K562 (cell line): ENCODE measurements around the gene B4GALT5. TPM values are rescaled to one million over a fixed set of nuclear protein-coding genes. Genes with fewer than 3 reads are reported as not detected.

Source experiments
- ATAC-seq: fragments of 200-7000 bp; cut with Tn5 transposase; 3 replicates; pipeline ENCODE4 v1.9.1; 2020; ENCODE audit warnings: moderate library complexity
- BruUV-seq: library from RNA; stranded (reverse); fragments of 400-500 nt; replicated peaks from 2 replicates; lab custom pipeline; 2021; lab: Mats Ljungman, UMichigan
- CTCF ChIA-PET: fragments of 300-600 bp; formaldehyde crosslinking; extraction: SDS; loops from one replicate; lab custom pipeline; 2021; ENCODE audit warnings: low intra/inter-chr PET ratio; lab: Yijun Ruan, JAX
- POLR2A ChIA-PET: fragments of 300-600, 350-650 bp; sonication (Branson Sonifier 250); formaldehyde crosslinking; extraction: SDS; loops from one replicate; lab custom pipeline; 2021; ENCODE audit warnings: antibody characterized with exemption, inconsistent platforms; lab: Yijun Ruan, JAX
- DNase-seq, 4 experiments: peaks; one replicate each; pipeline versions ENCODE4 v3.0.0 to v3.0.0-alpha.2; 2011 to 2018; ENCODE audit warnings: low spot score in 3 of 4, mixed read lengths in 3 of 4; ENCODE audit errors: extremely low read depth in 1 of 4
- FAIRE-seq: peaks from 2 replicates; lab custom pipeline; 2011; peaks lifted over from hg19 to GRCh38; lab: Jason Lieb, UNC
- H2AFZ ChIP-seq: 2 replicates; pipeline ENCODE4 v1.6.0; 2011; ENCODE audit warnings: low read depth, low read length, control low read depth, inconsistent platforms
- H3K27ac ChIP-seq: fragments of 200-600 bp; 3 replicates; pipeline ENCODE4 v1.8.0; 2011; ENCODE audit warnings: low read depth, mild to moderate bottlenecking, control low read depth, inconsistent platforms, low read length, moderate library complexity, mixed read lengths; ENCODE audit errors: extremely low read depth
- H3K27me3 ChIP-seq, 2 experiments: fragments of 300-600 bp in 1 of 2; 2 replicates in 1 of 2; 3 replicates in 1 of 2; pipeline versions ENCODE4 v1.6.0 to v1.8.0; 2011; ENCODE audit warnings: inconsistent platforms in 2 of 2, low read length in 2 of 2, mild to moderate bottlenecking in 1 of 2, mixed read lengths in 1 of 2, moderate library complexity in 1 of 2; ENCODE audit not compliant: control insufficient read depth in 2 of 2, insufficient read depth in 2 of 2
- H3K36me3 ChIP-seq: fragments of 300-600 bp; 3 replicates; pipeline ENCODE4 v1.8.0; 2011; ENCODE audit warnings: mild to moderate bottlenecking, low read length, inconsistent platforms; ENCODE audit not compliant: control insufficient read depth, insufficient read depth
- H3K4me1 ChIP-seq, 2 experiments: fragments of 200-600 bp in 1 of 2; replicated peaks in 1 of 2; 2 replicates in 1 of 2; 3 replicates in 1 of 2; pipeline versions ENCODE4 v1.5.1 to v1.8.0; 2011; ENCODE audit warnings: inconsistent platforms in 2 of 2, low read length in 2 of 2, mild to moderate bottlenecking in 1 of 2, mixed read lengths in 1 of 2, moderate library complexity in 1 of 2; ENCODE audit not compliant: control insufficient read depth in 2 of 2, insufficient read depth in 2 of 2
- H3K4me2 ChIP-seq: 2 replicates; pipeline ENCODE4 v1.6.1; 2011; ENCODE audit warnings: low read length, control low read depth, inconsistent platforms, mixed read lengths; ENCODE audit not compliant: insufficient read depth
- H3K4me3 ChIP-seq: fragments of 200-600 bp; sonication (generic), shearing (Covaris generic); 2 replicates; pipeline ENCODE4 v1.5.1; 2016; ENCODE audit warnings: control low read depth, inconsistent platforms
- H3K79me2 ChIP-seq: fragments of 200-600 bp; 3 replicates; pipeline ENCODE4 v1.8.0; 2011; ENCODE audit warnings: low read length, inconsistent platforms; ENCODE audit not compliant: control insufficient read depth, insufficient read depth
- H3K9ac ChIP-seq, 2 experiments: 2 replicates each; pipeline versions ENCODE4 v1.6.0 to v1.6.1; 2011; ENCODE audit warnings: low read depth in 2 of 2, low read length in 2 of 2, control low read depth in 1 of 2, inconsistent platforms in 1 of 2, mild to moderate bottlenecking in 1 of 2, mixed read lengths in 1 of 2; ENCODE audit not compliant: insufficient read depth in 1 of 2
- H3K9me1 ChIP-seq: one replicate; pipeline ENCODE4 v1.6.0; 2011; ENCODE audit warnings: inconsistent platforms, mild to moderate bottlenecking, low read length, moderate library complexity; ENCODE audit not compliant: control insufficient read depth, insufficient read depth
- H3K9me3 ChIP-seq: replicated peaks from 2 replicates; pipeline ENCODE4 v1.5.1; 2011; ENCODE audit warnings: low read depth, low read length, inconsistent platforms; ENCODE audit not compliant: control insufficient read depth, insufficient read depth
- H4K20me1 ChIP-seq: replicated peaks from 2 replicates; pipeline ENCODE4 v1.6.1; 2011; ENCODE audit warnings: low read length, inconsistent platforms, mixed read lengths; ENCODE audit not compliant: control insufficient read depth, insufficient read depth
- BDP1 ChIP-seq: IDR thresholded peaks from 3 replicates; pipeline ENCODE4 v1.6.1; 2011; ENCODE audit not compliant: insufficient read length, insufficient read depth
- HDAC3 ChIP-seq: fragments of 450-650 bp; IDR thresholded peaks from 2 replicates; pipeline ENCODE4 v1.6.1; 2018; ENCODE audit warnings: borderline replicate concordance, mild to moderate bottlenecking, moderate library complexity; ENCODE audit not compliant: partially characterized antibody
- MTA2 ChIP-seq: fragments of 450-650 bp; IDR thresholded peaks from 2 replicates; pipeline ENCODE4 v1.6.1; 2016; ENCODE audit warnings: low read depth
- NFIX ChIP-seq: fragments of 250-450 bp; sonication (Bioruptor Pico); IDR thresholded peaks from 2 replicates; pipeline ENCODE4 v1.4.0; 2020; ENCODE audit warnings: low read depth, mild to moderate bottlenecking, moderate library complexity
- PRPF4 ChIP-seq: fragments of 200-400 bp; formaldehyde crosslinking; IDR thresholded peaks from one replicate; pipeline ENCODE4 v1.6.1; 2017; ENCODE audit warnings: low read length, low read depth, mild to moderate bottlenecking; ENCODE audit not compliant: insufficient read depth, poor library complexity, severe bottlenecking
- SIX5 ChIP-seq, 2 experiments: IDR thresholded peaks; 2 replicates each; pipeline ENCODE4 v1.6.1; 2011; ENCODE audit warnings: low read length in 2 of 2, borderline replicate concordance in 1 of 2, low read depth in 1 of 2, mild to moderate bottlenecking in 1 of 2, moderate library complexity in 1 of 2; ENCODE audit not compliant: insufficient read depth in 1 of 2
- ZFP1 ChIP-seq: fragments of 450-650 bp; formaldehyde crosslinking; IDR thresholded peaks from 2 replicates; pipeline ENCODE4 v1.4.0; 2020; ENCODE audit warnings: mild to moderate bottlenecking, mixed read lengths
- ZNF324 ChIP-seq: fragments of 250-450 bp; sonication (Bioruptor Pico); IDR thresholded peaks from 2 replicates; pipeline ENCODE4 v1.4.0; 2020; ENCODE audit warnings: mild to moderate bottlenecking
- ZNF589 ChIP-seq: fragments of 200-800 bp; sonication (Bioruptor generic); IDR thresholded peaks from 2 replicates; pipeline ENCODE4 v1.6.1; 2016; ENCODE audit warnings: low read depth, missing genetic modification characterization, missing compliant biosample characterization
- WGBS: fragments of 100-300 bp; shearing (Covaris generic); methylation state at CpG from one replicate; pipeline ENCODE4 v1.1.6; 2016; ENCODE audit warnings: low coverage, mixed read lengths; ENCODE audit not compliant: insufficient coverage; ENCODE audit errors: missing lambda C conversion rate; 5-methylcytosine and 5-hydroxymethylcytosine counted together
- in situ Hi-C: fragments of 300-500 bp; cut with MboI; formaldehyde crosslinking; loops from 4 replicates; pipeline ENCODE4 v1.15.0; 2018; ENCODE audit warnings: inconsistent platforms, mixed read lengths
- intact Hi-C: fragments of 100-400 bp; cut with micrococcal nuclease; formaldehyde crosslinking; loops from 2 replicates; pipeline ENCODE4 v1.14.2; 2022
- polyA plus RNA-seq, 8 experiments: library from polyadenylated mRNA; depleted of rRNA in 4 of 8; stranded (reverse) in 5 of 8; unstranded in 3 of 8; fragments of >200 nt; fragmentation: Nextera tagmentation in 2 of 8; fragmentation: Illumina TruSeq in 1 of 8; extraction: Ambion mirVana in 2 of 8; extraction: Trizol in 1 of 8; gene quantifications; 2 replicates each; pipeline versions ENCODE4 v1.2.1 to v1.2.3, GENCODE V29; 2011 to 2014; ENCODE audit warnings: inconsistent platforms in 1 of 8, missing spikeins in 1 of 8
- total RNA-seq, 7 experiments: library from RNA; depleted of rRNA in 6 of 7; stranded (reverse); fragments of >200 nt in 6 of 7; fragmentation: Illumina TruSeq in 2 of 7; extraction: Trizol in 2 of 7; gene quantifications; 2 replicates each; pipeline versions ENCODE4 v1.2.1 to v1.2.3, GENCODE V29; 2011 to 2021; ENCODE audit warnings: low replicate concordance in 1 of 7
- TF ChIP-seq, protein P1 (sequence below): fragments of 450-650 bp; IDR thresholded peaks from 2 replicates; pipeline ENCODE4 v1.6.1; 2014; ENCODE audit warnings: low read depth, mild to moderate bottlenecking, moderate library complexity, borderline replicate concordance

B4GALT5 gene
- total and polyA plus RNA-seq, 9 of the 15 experiments (the other 6 are each of a cell fraction or from before 2014, with no cell fraction given) = 8.5 to 32.6 (median 23.4) TPM

DNA sequence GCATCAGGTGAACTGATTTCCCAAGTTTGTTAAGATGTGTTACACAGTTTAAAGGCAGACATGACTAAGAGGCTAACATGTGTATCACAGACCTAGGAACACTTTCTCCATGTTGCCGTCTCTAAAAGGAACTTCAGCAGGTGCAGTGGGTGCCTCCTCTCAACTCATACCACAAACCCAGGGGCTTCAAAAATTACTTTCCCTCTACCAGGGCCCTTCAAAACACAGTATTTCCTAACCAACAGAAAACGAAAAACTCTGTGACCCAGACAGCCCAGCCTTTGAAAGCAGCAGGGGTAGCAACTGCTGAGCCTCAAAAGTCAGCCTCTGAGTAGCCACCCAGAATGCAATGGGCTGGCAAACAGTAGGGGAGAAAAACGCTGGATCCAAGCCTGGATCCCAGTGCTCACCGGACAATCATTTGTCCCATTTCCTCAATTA is 28.5 kb downstream of the B4GALT5 start:
- no peak overlapping the region for H3K4me3 ChIP-seq
- ATAC-seq (no peak), FAIRE-seq (no peak), DNase-seq (no peak)
- H3K27me3 ChIP-seq = no peaks in the 10 kb centered on the region
- H3K4me2 ChIP-seq = no peak overlapping the region; the same call in 1 of the 2 replicates
- no peak overlapping the region for H2AFZ ChIP-seq
- peaks cover 3% of the 10 kb centered on the region; the same call in 1 of the 2 replicates for H4K20me1 ChIP-seq
- POLR2A ChIA-PET = interaction anchor here (0.5 to 3.0 kb wide), 5 partner anchors 9 to 63 kb away, joined by 3 to 17 read pairs (median 3); no protein-coding TSS in a partner anchor
- BruUV-seq = no TSS peak
- no peaks in the 10 kb centered on the region for H3K9me1 ChIP-seq
- H3K9ac ChIP-seq = peak overlapping the region; percentile 39 to 49; a peak in 2 of 4 replicates
- 0 out of 2 replicates have a peak, but pooled peaks have one; percentile 1 for TF ChIP-seq ZNF589 (CRISPR knock-in tag)
- TF ChIP-seq BDP1 = no peak
- in situ Hi-C loops = no loop called here
- peaks cover 97% of the 10 kb centered on the region for H3K79me2 ChIP-seq
- intact Hi-C loops = no loop called here
- H3K9me3 ChIP-seq = no peaks in the 10 kb centered on the region
- H3K36me3 ChIP-seq = peaks cover 8% of the 10 kb centered on the region; the same call in 2 of the 3 replicates
- peaks cover 19 to 51% of the 10 kb centered on the region in 2 experiments for H3K4me1 ChIP-seq
- 47% methylated on average over 4 of the region's 4 CpGs for WGBS
- peak overlapping the region; percentile 49; the same call in 2 of the 3 replicates for H3K27ac ChIP-seq
- CTCF ChIA-PET = interaction anchor here (0.6 kb wide), 1 partner anchor 351 kb away, joined by 4 read pairs; no protein-coding TSS in a partner anchor

- H3K4me1 ChIP-seq = peaks cover 19 to 53% of the 10 kb centered on the region in 2 experiments
- H3K9me1 ChIP-seq = no peaks in the 10 kb centered on the region
- BruUV-seq = no TSS peak
- H3K27ac ChIP-seq = peak overlapping the region; percentile 44; the same call in 2 of the 3 replicates
- DNase-seq (no peak), FAIRE-seq (no peak), ATAC-seq (no peak)
- ChIA-PET CTCF (no interaction called here), POLR2A (interaction anchor here (0.7 to 1.1 kb wide), 4 partner anchors 9 to 482 kb away, joined by 3 to 4 read pairs (median 3); no protein-coding TSS in a partner anchor)
- in situ Hi-C loops (no loop called here), intact Hi-C loops (no loop called here)
- H3K9ac ChIP-seq = no peak overlapping the region
- H3K79me2 ChIP-seq = peaks cover 97% of the 10 kb centered on the region
- H3K4me2 ChIP-seq = no peak overlapping the region
- no peaks in the 10 kb centered on the region for H3K27me3 ChIP-seq
- H3K36me3 ChIP-seq = peaks cover 8% of the 10 kb centered on the region; the same call in 2 of the 3 replicates
- no peaks in the 10 kb centered on the region for H3K9me3 ChIP-seq
- WGBS = 89% methylated on average over 13 of the region's 13 CpGs
- H3K4me3 ChIP-seq = no peak overlapping the region
- no peak overlapping the region for H2AFZ ChIP-seq
- H4K20me1 ChIP-seq = peaks cover 3% of the 10 kb centered on the region; the same call in 1 of the 2 replicates
- TF ChIP-seq NFIX (no peak), MTA2 (no peak), ZFP1 (CRISPR knock-in tag) (no peak), SIX5 (IDR thresholded peaks at IDR 0.05; ENCODE audit: borderline replicate concordance in 1 of 2, insufficient read depth in 1 of 2, low read depth in 1 of 2, low read length in 2 of 2) (no peak), PRPF4 (no peak), ZNF324 (CRISPR knock-in tag) (no peak), HDAC3 (no peak), ZNF589 (CRISPR knock-in tag) (no peak)
- TF ChIP-seq, protein P1, sequence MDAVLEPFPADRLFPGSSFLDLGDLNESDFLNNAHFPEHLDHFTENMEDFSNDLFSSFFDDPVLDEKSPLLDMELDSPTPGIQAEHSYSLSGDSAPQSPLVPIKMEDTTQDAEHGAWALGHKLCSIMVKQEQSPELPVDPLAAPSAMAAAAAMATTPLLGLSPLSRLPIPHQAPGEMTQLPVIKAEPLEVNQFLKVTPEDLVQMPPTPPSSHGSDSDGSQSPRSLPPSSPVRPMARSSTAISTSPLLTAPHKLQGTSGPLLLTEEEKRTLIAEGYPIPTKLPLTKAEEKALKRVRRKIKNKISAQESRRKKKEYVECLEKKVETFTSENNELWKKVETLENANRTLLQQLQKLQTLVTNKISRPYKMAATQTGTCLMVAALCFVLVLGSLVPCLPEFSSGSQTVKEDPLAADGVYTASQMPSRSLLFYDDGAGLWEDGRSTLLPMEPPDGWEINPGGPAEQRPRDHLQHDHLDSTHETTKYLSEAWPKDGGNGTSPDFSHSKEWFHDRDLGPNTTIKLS = no peak
Measured at GRCh38 chr20:49684335-49684997, 29.2 kb downstream of the B4GALT5 start.
